Testis (tissue), 3 donors: ENCODE results near the gene NTMT2. TPM values are rescaled to one million over a fixed set of nuclear protein-coding genes. Genes with fewer than 3 reads are reported as not detected.

ENCODE experiments used
- DNase-seq: peaks from one replicate; pipeline ENCODE4 v3.0.0-alpha.2; 2019
- H3K27ac ChIP-seq, 2 donors: fragments of 200-600 bp; sonication (generic); one replicate each; pipeline ENCODE4 v1.5.1; 2019
- H3K27me3 ChIP-seq: fragments of 200-600 bp; sonication (generic); one replicate; pipeline ENCODE4 v1.5.1; 2019
- H3K36me3 ChIP-seq: fragments of 200-600 bp; sonication (generic); one replicate; pipeline ENCODE4 v1.5.1; 2017; ENCODE audit warnings: low read depth; ENCODE audit errors: missing control alignments
- H3K4me1 ChIP-seq: fragments of 200-600 bp; sonication (generic); one replicate; pipeline ENCODE4 v1.5.1; 2019
- H3K4me3 ChIP-seq, 2 donors: fragments of 200-600 bp; sonication (generic); one replicate each; pipeline ENCODE4 v1.5.1; 2017 to 2019
- H3K9me3 ChIP-seq: fragments of 200-600 bp; sonication (generic); one replicate; pipeline ENCODE4 v1.5.1; 2017
- CTCF ChIP-seq, 3 experiments: fragments of 450-650 bp in 2 of 3; fragments of 200-600 bp in 1 of 3; sonication (generic) in 1 of 3; IDR thresholded peaks; one replicate each; pipeline ENCODE4 v1.5.1; 2016 to 2019; ENCODE audit warnings: antibody characterized with exemption in 3 of 3, mild to moderate bottlenecking in 2 of 3, moderate library complexity in 1 of 3
- POLR2A ChIP-seq: fragments of 450-650 bp; IDR thresholded peaks from one replicate; pipeline ENCODE4 v1.6.1; 2017; ENCODE audit warnings: antibody characterized with exemption, mild to moderate bottlenecking, moderate library complexity
- WGBS, 2 donors: methylation state at CpG; one replicate each; pipeline ENCODE4 v1.1.5; 2018; 5-methylcytosine and 5-hydroxymethylcytosine counted together
- intact Hi-C: fragments of 100-400 bp; cut with DNase I; formaldehyde crosslinking; loops from one replicate; pipeline ENCODE4 v1.15.1; 2023; ENCODE audit warnings: low total_unique reads
- microRNA-seq, 2 donors: library from miRNA; unstranded; fragments of <30 nt; microRNA quantifications; one replicate each; pipeline ENCODE4, GENCODE V29; 2016; ENCODE audit warnings: borderline number of aligned reads in 2 of 2, borderline replicate concordance in 1 of 2
- polyA plus RNA-seq: library from polyadenylated mRNA; stranded (reverse); fragments of 350-450 nt; fragmentation: Illumina TruSeq; extraction: RNeasy Lipid Tissue Mini Kit (QIAGEN cat#74804); gene quantifications from one replicate; pipeline ENCODE4 v1.2.3, GENCODE V29; 2014; ENCODE audit warnings: low read depth, low replicate concordance; ENCODE audit not compliant: insufficient read depth
- small RNA-seq, 2 donors: library from RNA; depleted of rRNA; stranded (forward); fragments of <200 nt; gene quantifications; one replicate each; pipeline ENCODE3, GENCODE V24; 2016
- total RNA-seq, 2 donors: library from RNA; depleted of rRNA; stranded (reverse); fragments of >200 nt; gene quantifications; one replicate each; pipeline ENCODE4 v1.2.3, GENCODE V29; 2016

Gene NTMT2
- total and polyA plus RNA-seq, 3 donors from 2014 or later = 1.8 TPM; not detected in 2

GRCh38 chr1:170217517-170218256, 71.9 kb downstream of the NTMT2 start:
- Histone ChIP-seq H3K36me3 (no peaks in the 10 kb centered on the region), H3K4me1 (peaks cover 19% of the 10 kb centered on the region), H3K27ac (peak overlapping the region in 1 of 2 donors; percentile 17), H3K4me3 (no peak overlapping the region), H3K9me3 (no peaks in the 10 kb centered on the region), H3K27me3 (no peaks in the 10 kb centered on the region)
- TF ChIP-seq POLR2A (no peak), CTCF (IDR thresholded peaks at IDR 0.05) (no peak)
- intact Hi-C loops = no loop called here
- WGBS, 2 donors = 80 to 81% methylated on average over 5 of the region's 5 CpGs
- DNase-seq = no peak

GRCh38 chr1:170218257-170218650, 72.5 kb downstream of the NTMT2 start:
- H3K27me3 ChIP-seq = no peaks in the 10 kb centered on the region
- H3K4me1 ChIP-seq = peaks cover 19% of the 10 kb centered on the region
- H3K36me3 ChIP-seq = no peaks in the 10 kb centered on the region
- peak overlapping the region in 1 of 2 donors; percentile 7 for H3K27ac ChIP-seq
- 76 to 78% methylated on average over 4 of the region's 4 CpGs for WGBS, 2 donors
- no peaks in the 10 kb centered on the region for H3K9me3 ChIP-seq
- no peak for TF ChIP-seq POLR2A
- TF ChIP-seq CTCF (IDR thresholded peaks at IDR 0.05) = no peak
- no peak overlapping the region for H3K4me3 ChIP-seq
- DNase-seq = no peak
- intact Hi-C loops = no loop called here

Small RNA genes within 50 kb of the gene (microRNA-seq; reads per million reads assigned to microRNA genes)
- 0 reads per million in 2 donors for gene MIR3119-1
- 0 reads per million in 2 donors for gene MIR3119-2

Small RNA genes within 50 kb of the gene (small RNA-seq; reads per million reads assigned to genes)
- 0 reads per million in 2 donors for gene MIR3119-2

Other genes with a start within 250 kb of the NTMT2 start
- gene KIFAP3, start 71.3 kb upstream of the NTMT2 start, total RNA-seq = 10 to 100 TPM; 52.9 to 80.8 TPM
- gene KIFAP3, start 71.3 kb upstream of the NTMT2 start, polyA plus RNA-seq = 60.6 TPM